HCT116 (cell line): Measurements from ENCODE around the gene CCL20.

ENCODE experiments used
- CEBPB ChIP-seq: IDR thresholded peaks from 2 replicates; pipeline ENCODE4 v1.6.1; 2012; ENCODE audit warnings: low read depth
- EGR1 ChIP-seq: IDR thresholded peaks from 2 replicates; pipeline ENCODE4 v1.6.1; 2012; ENCODE audit warnings: low read depth
- EZH2 ChIP-seq: fragments of 200-600 bp; sonication (generic); IDR thresholded peaks from 2 replicates; pipeline ENCODE4 v1.6.1; 2017; ENCODE audit warnings: antibody characterized with exemption, mixed run types
- EZH2phosphoT487 ChIP-seq: fragments of 200-600 bp; IDR thresholded peaks from 2 replicates; pipeline ENCODE4 v1.6.1; 2018; ENCODE audit warnings: antibody characterized with exemption, borderline replicate concordance
- JUND ChIP-seq: IDR thresholded peaks from 2 replicates; pipeline ENCODE4 v1.6.1; 2012
- POLR2A ChIP-seq: IDR thresholded peaks from 2 replicates; pipeline ENCODE4 v1.7.0; 2011; ENCODE audit warnings: borderline replicate concordance; ENCODE audit not compliant: insufficient read depth, insufficient read length; ENCODE audit errors: extremely low read depth
- POLR2AphosphoS5 ChIP-seq: IDR thresholded peaks from 2 replicates; pipeline ENCODE4 v1.6.1; 2011; ENCODE audit warnings: mild to moderate bottlenecking, low read depth, low read length, moderate library complexity
- RAD21 ChIP-seq: IDR thresholded peaks from 2 replicates; pipeline ENCODE4 v1.6.1; 2012; ENCODE audit warnings: low read depth, mild to moderate bottlenecking
- SP1 ChIP-seq: IDR thresholded peaks from 2 replicates; pipeline ENCODE4 v1.6.1; 2012; ENCODE audit warnings: low read depth
- TCF7L2 ChIP-seq: IDR thresholded peaks from 2 replicates; pipeline ENCODE4 v1.7.0; 2011; ENCODE audit warnings: borderline replicate concordance, inconsistent platforms; ENCODE audit not compliant: insufficient read depth, insufficient read length; ENCODE audit errors: extremely low read depth
- ZFX ChIP-seq: fragments of 450-650 bp; IDR thresholded peaks from 2 replicates; pipeline ENCODE4 v1.6.1; 2017
- TF ChIP-seq, protein P1 (sequence below), 3 experiments: fragments of 200-600 bp in 1 of 3; sonication (generic) in 1 of 3; IDR thresholded peaks in 2 of 3; conservative IDR thresholded peaks in 1 of 3; 2 replicates each; pipeline ENCODE4 v1.5.1; 2012 to 2017; ENCODE audit warnings: low read depth in 2 of 3, low read length in 2 of 3, antibody characterized with exemption in 1 of 3, borderline replicate concordance in 1 of 3, control low read depth in 1 of 3, mild to moderate bottlenecking in 1 of 3, mixed read lengths in 1 of 3, mixed run types in 1 of 3, moderate library complexity in 1 of 3; ENCODE audit not compliant: insufficient read depth in 1 of 3
- TF ChIP-seq, protein P2 (sequence below): IDR thresholded peaks from 2 replicates; pipeline ENCODE4 v1.6.1; 2012; ENCODE audit warnings: low read depth
- TF ChIP-seq, protein P3 (sequence below): IDR thresholded peaks from 2 replicates; pipeline ENCODE4 v1.6.1; 2012

DNA sequence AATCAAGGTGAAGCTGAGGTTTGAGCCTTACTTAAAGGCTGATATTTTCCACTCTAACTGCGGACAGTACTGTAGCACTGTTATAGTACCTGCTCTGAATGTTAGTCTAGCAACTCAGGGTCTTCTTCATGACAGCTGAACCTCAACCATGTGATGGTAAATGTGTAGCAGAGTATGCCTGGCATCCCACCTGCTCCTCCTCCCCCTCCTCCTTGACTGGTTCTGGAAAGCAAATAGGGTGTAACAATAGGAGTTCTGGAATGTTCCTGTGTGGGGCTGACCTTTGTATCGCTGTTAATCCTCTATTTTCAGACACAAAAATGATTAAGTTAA, 447 bp upstream of the CCL20 start:
- TF ChIP-seq, protein P1, sequence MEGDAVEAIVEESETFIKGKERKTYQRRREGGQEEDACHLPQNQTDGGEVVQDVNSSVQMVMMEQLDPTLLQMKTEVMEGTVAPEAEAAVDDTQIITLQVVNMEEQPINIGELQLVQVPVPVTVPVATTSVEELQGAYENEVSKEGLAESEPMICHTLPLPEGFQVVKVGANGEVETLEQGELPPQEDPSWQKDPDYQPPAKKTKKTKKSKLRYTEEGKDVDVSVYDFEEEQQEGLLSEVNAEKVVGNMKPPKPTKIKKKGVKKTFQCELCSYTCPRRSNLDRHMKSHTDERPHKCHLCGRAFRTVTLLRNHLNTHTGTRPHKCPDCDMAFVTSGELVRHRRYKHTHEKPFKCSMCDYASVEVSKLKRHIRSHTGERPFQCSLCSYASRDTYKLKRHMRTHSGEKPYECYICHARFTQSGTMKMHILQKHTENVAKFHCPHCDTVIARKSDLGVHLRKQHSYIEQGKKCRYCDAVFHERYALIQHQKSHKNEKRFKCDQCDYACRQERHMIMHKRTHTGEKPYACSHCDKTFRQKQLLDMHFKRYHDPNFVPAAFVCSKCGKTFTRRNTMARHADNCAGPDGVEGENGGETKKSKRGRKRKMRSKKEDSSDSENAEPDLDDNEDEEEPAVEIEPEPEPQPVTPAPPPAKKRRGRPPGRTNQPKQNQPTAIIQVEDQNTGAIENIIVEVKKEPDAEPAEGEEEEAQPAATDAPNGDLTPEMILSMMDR (IDR thresholded peaks at IDR 0.05 in 2 of 3, conservative IDR thresholded peaks at IDR 0.05 in 1 of 3; ENCODE audit: borderline replicate concordance in 1 of 3, insufficient read depth in 1 of 3, low read depth in 2 of 3, low read length in 2 of 3): no peak
- TF ChIP-seq POLR2AphosphoS5 (no peak), EZH2 (no peak), RAD21 (no peak), POLR2A (no peak), TCF7L2 (no peak), ZFX (no peak), EGR1 (no peak), CEBPB (no peak), EZH2phosphoT487 (no peak), JUND (no peak), SP1 (no peak)
- TF ChIP-seq, protein P2, sequence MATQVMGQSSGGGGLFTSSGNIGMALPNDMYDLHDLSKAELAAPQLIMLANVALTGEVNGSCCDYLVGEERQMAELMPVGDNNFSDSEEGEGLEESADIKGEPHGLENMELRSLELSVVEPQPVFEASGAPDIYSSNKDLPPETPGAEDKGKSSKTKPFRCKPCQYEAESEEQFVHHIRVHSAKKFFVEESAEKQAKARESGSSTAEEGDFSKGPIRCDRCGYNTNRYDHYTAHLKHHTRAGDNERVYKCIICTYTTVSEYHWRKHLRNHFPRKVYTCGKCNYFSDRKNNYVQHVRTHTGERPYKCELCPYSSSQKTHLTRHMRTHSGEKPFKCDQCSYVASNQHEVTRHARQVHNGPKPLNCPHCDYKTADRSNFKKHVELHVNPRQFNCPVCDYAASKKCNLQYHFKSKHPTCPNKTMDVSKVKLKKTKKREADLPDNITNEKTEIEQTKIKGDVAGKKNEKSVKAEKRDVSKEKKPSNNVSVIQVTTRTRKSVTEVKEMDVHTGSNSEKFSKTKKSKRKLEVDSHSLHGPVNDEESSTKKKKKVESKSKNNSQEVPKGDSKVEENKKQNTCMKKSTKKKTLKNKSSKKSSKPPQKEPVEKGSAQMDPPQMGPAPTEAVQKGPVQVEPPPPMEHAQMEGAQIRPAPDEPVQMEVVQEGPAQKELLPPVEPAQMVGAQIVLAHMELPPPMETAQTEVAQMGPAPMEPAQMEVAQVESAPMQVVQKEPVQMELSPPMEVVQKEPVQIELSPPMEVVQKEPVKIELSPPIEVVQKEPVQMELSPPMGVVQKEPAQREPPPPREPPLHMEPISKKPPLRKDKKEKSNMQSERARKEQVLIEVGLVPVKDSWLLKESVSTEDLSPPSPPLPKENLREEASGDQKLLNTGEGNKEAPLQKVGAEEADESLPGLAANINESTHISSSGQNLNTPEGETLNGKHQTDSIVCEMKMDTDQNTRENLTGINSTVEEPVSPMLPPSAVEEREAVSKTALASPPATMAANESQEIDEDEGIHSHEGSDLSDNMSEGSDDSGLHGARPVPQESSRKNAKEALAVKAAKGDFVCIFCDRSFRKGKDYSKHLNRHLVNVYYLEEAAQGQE: no peak
- TF ChIP-seq, protein P3, sequence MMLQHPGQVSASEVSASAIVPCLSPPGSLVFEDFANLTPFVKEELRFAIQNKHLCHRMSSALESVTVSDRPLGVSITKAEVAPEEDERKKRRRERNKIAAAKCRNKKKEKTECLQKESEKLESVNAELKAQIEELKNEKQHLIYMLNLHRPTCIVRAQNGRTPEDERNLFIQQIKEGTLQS: no peak
